HG03060 (cell line): ENCODE data around the gene ATP2B2.

Source experiments
- ATAC-seq: cut with Tn5 transposase; IDR thresholded peaks from one replicate; pipeline ENCODE4 v1.9.1; 2021; ENCODE audit warnings: low read depth, moderate number of reproducible peaks; ENCODE audit not compliant: unreplicated experiment

The ATP2B2 gene

DNA sequence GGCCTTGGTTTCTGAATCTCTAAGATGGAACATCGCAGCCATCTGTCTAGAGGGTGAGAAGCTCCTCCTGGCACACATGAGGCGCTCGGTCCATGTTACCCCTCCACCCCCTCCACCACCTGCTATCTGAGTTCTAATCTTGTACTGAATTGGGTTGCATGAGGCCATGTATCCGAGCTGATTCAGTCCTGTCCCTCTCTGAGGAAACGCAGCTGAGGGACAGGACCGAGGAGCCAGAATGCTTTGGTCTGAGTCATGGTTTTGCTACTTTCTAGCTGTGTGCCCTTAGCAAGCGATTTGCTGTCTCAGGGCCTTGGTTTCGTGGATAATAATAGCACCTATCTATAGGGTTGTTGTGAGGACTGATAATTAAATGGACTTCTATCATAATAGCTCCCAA is 96.7 kb downstream of the ATP2B2 start:
- no peak for ATAC-seq

- ATAC-seq, result no peak
Observed at GRCh38 chr3:10407361-10407760, 98.0 kb downstream of the ATP2B2 start.

DNA sequence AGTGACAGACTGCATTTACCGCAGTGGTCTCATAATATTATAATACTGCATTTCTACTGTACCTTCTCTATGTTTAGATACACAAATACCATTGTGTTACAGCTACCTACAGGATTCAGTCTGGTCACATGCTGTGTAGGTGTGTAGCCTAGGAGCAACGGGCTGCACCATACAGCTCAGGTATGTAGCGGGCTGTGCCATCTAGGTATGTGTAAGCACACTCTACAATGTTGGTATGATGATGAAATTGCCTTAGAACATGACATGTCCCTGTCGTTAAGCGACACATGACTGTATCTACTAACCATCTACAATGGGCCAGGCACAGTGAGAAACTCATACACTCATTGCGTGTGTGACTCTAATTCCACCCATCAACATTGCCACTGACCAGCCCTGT is 99.0 kb downstream of the ATP2B2 start:
- ATAC-seq, result no peak

GRCh38 chr3:10405816-10406215 is 99.6 kb downstream of the ATP2B2 start:
- ATAC-seq, result no peak

GRCh38 chr3:10404876-10405275 is 100.5 kb downstream of the ATP2B2 start:
- ATAC-seq, result no peak

DNA sequence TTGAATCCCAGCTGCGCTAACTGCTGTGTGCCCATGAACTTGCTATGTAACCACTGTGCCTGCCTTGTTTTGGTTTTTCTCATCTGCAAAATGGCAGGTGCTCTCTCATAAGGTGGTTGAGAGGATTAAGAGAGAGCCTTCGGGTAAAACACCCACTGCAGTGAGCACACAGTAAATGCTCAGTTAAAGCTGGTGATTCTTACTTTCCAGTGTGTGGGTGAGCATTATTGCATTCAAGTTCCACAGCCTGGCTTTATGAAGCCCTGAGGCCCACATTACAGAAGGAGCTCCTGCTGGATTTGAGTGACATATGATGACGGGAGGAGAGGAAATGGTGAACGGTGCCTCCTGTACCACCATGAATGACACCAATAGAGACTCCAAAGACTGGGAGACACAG is 101.0 kb downstream of the ATP2B2 start:
- no peak for ATAC-seq

- ATAC-seq, result no peak
Observed at GRCh38 chr3:10401990-10402761, 103.2 kb downstream of the ATP2B2 start.

GRCh38 chr3:10400749-10401495 is 104.5 kb downstream of the ATP2B2 start:
- ATAC-seq, result no peak

DNA sequence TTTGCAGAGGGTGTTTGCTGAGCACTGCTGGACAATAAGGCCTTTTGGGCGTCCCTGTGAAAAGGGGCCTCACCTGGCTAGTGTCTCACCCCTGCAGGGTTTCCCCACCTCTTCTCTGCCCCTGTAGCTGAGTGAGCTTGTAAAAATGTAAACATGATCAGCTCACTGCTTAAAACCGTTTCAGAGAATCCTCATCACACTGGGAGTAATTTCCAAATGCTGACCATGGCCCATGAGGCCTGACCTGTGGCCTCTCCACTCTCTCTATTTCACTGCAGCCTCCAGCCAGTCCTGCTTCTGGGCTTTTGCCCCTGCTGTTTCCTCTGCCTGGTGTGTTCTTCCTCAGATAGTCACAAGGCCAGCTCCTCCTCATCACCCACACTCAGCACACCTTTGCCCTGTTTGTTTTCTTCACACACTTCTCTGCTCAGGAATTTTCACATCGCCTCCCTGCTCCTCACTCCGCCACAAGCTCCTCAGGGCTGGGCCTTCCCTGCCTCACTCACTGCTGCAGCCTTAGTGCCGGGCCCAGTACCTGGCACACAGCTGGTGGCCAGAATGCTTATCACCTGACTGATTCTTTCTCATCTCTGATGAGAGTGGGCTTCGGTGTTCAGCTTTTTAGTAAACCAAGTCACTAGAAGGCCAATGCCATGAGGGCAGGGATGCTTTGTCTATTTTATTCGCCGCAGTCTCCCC is 105.2 kb downstream of the ATP2B2 start:
- no peak for ATAC-seq

DNA sequence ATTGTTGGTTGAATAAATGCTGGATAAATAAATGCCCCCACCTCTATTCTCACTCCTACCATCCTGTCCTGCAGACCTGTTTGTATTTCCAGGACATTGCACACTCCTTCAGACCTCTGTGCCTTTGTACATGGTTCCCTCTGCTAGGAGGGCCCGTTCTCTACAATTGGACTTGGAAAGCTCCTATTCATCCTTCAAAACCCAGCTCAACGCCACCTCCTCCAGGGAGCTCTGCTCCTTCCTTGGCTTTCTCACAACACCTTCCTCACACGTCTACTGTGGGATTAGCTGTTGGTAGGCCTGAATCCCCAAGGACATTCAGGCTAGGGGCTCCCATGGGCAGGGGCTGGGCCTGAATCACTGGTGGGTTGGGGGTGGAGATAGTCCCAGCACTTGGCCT is 105.8 kb downstream of the ATP2B2 start:
- no peak for ATAC-seq

DNA sequence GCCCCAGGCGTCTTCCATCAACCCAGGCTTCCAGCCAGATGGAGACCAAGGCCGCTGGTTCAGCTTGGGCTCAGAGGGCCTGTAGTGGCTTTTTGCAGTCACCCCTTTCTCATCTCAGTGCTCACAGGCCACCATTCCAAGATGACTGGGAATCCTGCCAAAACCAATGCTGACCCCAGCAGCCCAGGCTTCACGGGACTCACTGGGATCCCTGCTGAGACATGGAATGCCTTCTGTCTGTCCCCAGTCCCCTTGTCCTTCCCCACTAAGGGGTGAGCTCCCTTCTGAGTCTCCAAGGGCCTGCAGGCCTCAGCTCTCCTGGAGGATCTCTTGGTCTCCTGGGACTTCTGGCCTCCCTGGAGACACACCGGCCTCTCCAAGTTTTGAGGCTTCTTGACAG is 107.0 kb downstream of the ATP2B2 start:
- no peak for ATAC-seq

DNA sequence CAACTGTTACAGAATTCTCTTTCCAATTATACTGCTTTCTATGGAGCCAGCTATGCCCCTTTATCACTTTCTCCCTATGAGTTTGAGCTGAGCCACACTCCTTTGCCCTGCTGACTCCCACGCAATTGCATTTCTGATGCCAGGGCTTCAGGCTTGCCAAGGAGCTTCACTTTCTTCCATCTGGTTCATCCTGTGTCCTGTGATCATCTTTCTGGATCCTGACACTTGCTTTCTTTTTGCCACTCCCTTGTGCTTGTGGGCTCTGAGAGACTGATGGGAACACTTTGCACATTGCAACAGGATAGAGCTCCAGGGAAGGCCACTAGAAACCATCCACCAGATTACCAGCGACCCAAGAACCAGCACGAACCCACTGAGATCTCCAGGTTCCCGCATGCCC is 107.5 kb downstream of the ATP2B2 start:
- no peak for ATAC-seq

DNA sequence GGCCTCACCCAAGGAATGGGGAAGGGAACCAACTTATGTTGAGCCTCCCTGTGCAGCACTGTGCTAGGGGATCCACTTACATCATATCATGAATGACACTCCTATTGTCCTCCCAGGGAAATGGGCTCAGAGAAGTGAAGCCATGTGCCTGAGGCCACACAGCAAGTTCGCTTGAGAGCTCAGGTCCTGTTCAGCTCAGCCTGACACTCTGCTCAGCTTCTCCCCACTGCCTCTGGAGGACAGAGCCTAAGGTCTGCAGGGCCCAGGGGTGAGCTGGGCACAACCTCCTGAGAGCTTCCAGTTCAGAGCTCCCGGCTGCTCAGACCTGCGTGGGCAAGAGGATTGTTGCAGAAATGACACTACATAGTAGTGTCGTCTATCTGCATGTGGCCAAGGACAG is 108.5 kb downstream of the ATP2B2 start:
- ATAC-seq, result no peak

GRCh38 chr3:10396083-10396482 is 109.3 kb downstream of the ATP2B2 start:
- ATAC-seq, result no peak

DNA sequence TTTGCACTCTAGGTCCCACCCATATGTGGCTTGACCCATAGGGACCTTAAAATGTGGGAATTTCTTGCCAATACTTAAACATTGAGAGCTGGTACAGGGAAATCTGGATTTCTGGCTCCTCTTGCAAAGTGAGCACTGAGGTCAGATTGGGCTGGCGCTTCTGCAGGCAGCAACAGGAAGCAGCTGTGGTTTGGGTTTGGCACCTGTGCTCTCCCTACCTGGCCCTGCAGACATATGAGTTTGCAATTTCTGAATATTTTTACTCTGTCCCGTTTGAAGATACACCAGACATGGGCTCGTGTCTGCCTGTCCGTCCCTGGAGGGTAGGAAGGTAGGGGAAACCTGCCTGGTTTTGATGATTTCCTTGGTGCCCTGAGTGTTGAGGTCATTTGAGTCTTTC is 109.7 kb downstream of the ATP2B2 start:
- no peak for ATAC-seq

DNA sequence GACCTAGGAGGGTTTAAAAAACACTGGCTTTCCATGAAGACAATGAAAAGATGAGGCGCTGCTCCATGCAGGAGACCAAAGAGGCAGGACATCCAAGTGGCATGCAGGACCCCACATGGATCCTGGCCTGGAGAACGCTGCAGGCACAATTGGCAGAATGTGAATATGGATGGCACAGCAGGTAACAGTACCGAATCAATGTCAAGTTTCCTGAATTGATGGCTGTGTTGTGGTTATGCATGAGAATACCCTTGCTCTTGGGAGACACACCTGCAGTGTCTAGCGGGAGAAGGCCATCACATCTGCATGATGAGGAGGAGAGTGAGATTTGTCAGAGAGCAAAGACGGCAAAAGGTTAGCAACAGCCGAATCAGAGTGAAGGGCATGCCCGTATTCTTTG is 110.2 kb downstream of the ATP2B2 start:
- ATAC-seq, result no peak

DNA sequence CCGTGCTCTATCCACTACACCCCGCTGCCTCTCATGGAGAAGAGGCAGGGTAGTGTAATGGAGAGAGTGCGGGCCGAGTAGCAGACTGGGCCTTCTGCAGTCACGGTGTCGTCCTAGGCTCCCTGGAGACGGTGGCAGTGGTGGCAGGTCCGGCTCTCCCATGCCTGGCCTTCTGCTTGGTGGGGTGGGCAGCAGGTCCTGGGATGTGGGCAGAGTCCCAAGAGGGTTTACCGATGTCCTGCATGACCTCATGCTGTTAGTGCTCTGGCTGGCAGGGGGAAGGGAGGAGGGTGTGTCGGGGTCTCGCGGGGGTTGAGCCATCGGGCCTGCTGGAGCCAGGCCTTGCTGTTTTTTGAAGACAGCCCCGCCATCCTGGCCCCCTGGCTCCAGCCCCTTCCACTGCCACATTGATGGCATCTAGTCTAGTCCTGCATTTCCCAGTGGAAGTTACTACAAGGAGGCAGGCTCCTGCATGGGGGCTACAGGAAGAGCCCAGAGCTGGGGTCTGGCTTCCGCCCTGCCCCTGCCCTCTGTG is 110.8 kb downstream of the ATP2B2 start:
- ATAC-seq, result no peak

GRCh38 chr3:10393514-10393913 is 111.9 kb downstream of the ATP2B2 start:
- ATAC-seq, result no peak

- ATAC-seq, result no peak
Observed at GRCh38 chr3:10392906-10393461, 112.4 kb downstream of the ATP2B2 start.

DNA sequence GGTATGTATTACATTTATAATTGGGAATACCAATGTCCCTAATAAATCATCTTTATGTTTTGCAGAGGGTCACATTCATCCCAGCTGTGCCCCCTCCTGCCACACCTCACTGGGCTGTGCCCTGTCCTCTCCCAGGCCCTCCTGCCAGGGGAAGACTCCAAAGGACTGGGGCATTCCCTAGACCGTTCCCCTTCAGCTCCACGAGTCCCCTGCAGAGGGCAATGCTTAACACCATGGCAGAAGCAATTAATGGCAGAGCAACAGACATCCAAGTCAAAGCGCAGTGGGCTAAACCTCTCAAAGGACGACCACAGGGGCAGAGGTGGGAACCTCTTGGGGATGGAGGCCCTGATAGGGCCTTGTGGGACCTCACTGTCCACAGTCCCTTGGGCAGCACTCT is 113.1 kb downstream of the ATP2B2 start:
- no peak for ATAC-seq

DNA sequence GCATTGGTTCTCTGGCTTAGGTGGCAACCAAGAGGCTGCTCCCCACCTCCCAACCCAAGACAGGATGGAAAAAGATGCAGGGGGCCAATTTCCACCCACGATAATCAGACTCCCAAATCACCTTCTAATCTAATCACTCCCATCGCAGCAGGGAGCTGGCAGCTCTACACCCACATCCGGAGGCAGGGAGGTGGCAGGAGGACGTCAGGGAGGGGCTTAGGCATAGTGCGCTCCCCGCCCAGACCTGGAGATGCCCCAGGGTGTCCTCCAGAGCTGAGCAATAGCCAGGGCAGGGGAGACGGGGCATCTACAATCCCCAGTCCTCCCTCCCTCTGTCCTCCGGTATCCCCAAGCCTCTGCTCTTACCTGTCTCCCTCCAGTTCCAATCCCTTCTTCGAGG is 114.0 kb downstream of the ATP2B2 start:
- ATAC-seq, result no peak
